B cell (primary cell): Measurements from ENCODE around the gene COMT. TPM values are rescaled to one million over a fixed set of nuclear protein-coding genes. Genes with fewer than 3 reads are reported as not detected.

ENCODE experiments used
- ATAC-seq: fragments of 200-7000 bp; cut with Tn5 transposase; one replicate; pipeline ENCODE4 v1.10.0; 2021; ENCODE audit warnings: low read depth, mild to moderate bottlenecking, moderate number of reproducible peaks, moderate library complexity
- CTCF ChIA-PET: fragments of 350-600 bp; sonication (Branson Sonifier 250); formaldehyde crosslinking; loops from one replicate; lab custom pipeline; 2021; ENCODE audit warnings: antibody characterized with exemption, inconsistent platforms; lab: Charles Lee
- POLR2A ChIA-PET: fragments of 350-600 bp; sonication (Branson Sonifier 250); formaldehyde crosslinking; loops from one replicate; lab custom pipeline; 2021; ENCODE audit warnings: antibody characterized with exemption; lab: Charles Lee
- DNase-seq: peaks from one replicate; pipeline ENCODE4 v3.0.0; 2013
- H2AFZ ChIP-seq: 2 replicates; pipeline ENCODE4 v1.6.1; 2012; ENCODE audit warnings: mild to moderate bottlenecking, low read depth, low read length; ENCODE audit not compliant: insufficient read depth, poor library complexity, severe bottlenecking
- H3K27ac ChIP-seq, 2 donors: 1 replicate in 1 of 2; 2 replicates in 1 of 2; pipeline ENCODE4 v1.5.1; 2012 to 2013; ENCODE audit warnings: low read length in 2 of 2, mild to moderate bottlenecking in 2 of 2, moderate library complexity in 1 of 2
- H3K27me3 ChIP-seq, 4 experiments: fragments of 200-600 bp in 1 of 4; sonication (generic) in 1 of 4; replicated peaks in 1 of 4; 1 replicate in 2 of 4; 2 replicates in 2 of 4; pipeline versions ENCODE4 v1.6.1 to v1.7.0; 2013 to 2016; ENCODE audit warnings: low read length in 3 of 4, mild to moderate bottlenecking in 2 of 4, mixed read lengths in 1 of 4, moderate library complexity in 1 of 4; ENCODE audit not compliant: insufficient read depth in 4 of 4, control insufficient read depth in 3 of 4; ENCODE audit errors: control extremely low read depth in 1 of 4
- H3K36me3 ChIP-seq, 2 experiments: replicated peaks in 1 of 2; 1 replicate in 1 of 2; 2 replicates in 1 of 2; pipeline versions ENCODE4 v1.6.1 to v1.7.1; 2013; ENCODE audit warnings: low read length in 1 of 2; ENCODE audit not compliant: insufficient read depth in 2 of 2, control insufficient read depth in 1 of 2; ENCODE audit errors: control extremely low read depth in 1 of 2, extremely low read depth in 1 of 2
- H3K4me1 ChIP-seq, 2 donors: fragments of 200-600 bp in 1 of 2; sonication (generic) in 1 of 2; 1 replicate in 1 of 2; 2 replicates in 1 of 2; pipeline versions ENCODE4 v1.5.1 to v1.6.1; 2013 to 2017; ENCODE audit warnings: low read length in 2 of 2; ENCODE audit not compliant: control insufficient read depth in 2 of 2, insufficient read depth in 2 of 2
- H3K4me2 ChIP-seq: replicated peaks from 2 replicates; pipeline ENCODE3; 2012; ENCODE audit warnings: mild to moderate bottlenecking, low read depth, low read length; ENCODE audit not compliant: poor library complexity, severe bottlenecking
- H3K4me3 ChIP-seq, 5 experiments: fragments of 200-600 bp in 1 of 5; sonication (generic) in 1 of 5; 1 replicate in 3 of 5; 2 replicates in 2 of 5; pipeline versions ENCODE4 v1.5.1 to v1.7.0; 2011 to 2016; ENCODE audit warnings: low read length in 4 of 5, mild to moderate bottlenecking in 4 of 5, low read depth in 2 of 5, control low read depth in 1 of 5, moderate library complexity in 1 of 5; ENCODE audit not compliant: insufficient read depth in 1 of 5; ENCODE audit errors: control extremely low read depth in 1 of 5, extremely low read depth in 1 of 5
- H3K79me2 ChIP-seq: fragments of 200-600 bp; sonication (generic); one replicate; pipeline ENCODE4 v1.6.0; 2016; ENCODE audit warnings: low read length; ENCODE audit not compliant: control insufficient read depth, insufficient read depth
- H3K9ac ChIP-seq: fragments of 200-600 bp; sonication (generic); 2 replicates; pipeline ENCODE4 v1.6.1; 2017; ENCODE audit warnings: mild to moderate bottlenecking, low read length, moderate library complexity
- H3K9me3 ChIP-seq, 3 donors: one replicate each; pipeline versions ENCODE4 v1.6.1 to v1.7.1; 2013; ENCODE audit warnings: low read length in 2 of 3; ENCODE audit not compliant: control insufficient read depth in 2 of 3, insufficient read depth in 1 of 3; ENCODE audit errors: control extremely low read depth in 1 of 3
- H4K20me1 ChIP-seq: 2 replicates; pipeline ENCODE4 v1.6.0; 2012; ENCODE audit warnings: mild to moderate bottlenecking, low read length; ENCODE audit not compliant: insufficient read depth, control insufficient read depth, poor library complexity, severe bottlenecking
- H3K27ac Mint-ChIP-seq: one replicate; pipeline ENCODE4 v1.8.0; 2021; ENCODE audit warnings: mixed read lengths
- H3K27me3 Mint-ChIP-seq: one replicate; pipeline ENCODE4 v1.8.0; 2021; ENCODE audit warnings: mixed read lengths
- H3K4me1 Mint-ChIP-seq: one replicate; pipeline ENCODE4 v1.8.0; 2021; ENCODE audit warnings: mixed read lengths
- H3K4me3 Mint-ChIP-seq: one replicate; pipeline ENCODE4 v1.8.0; 2021; ENCODE audit warnings: mixed read lengths
- H3K9me3 Mint-ChIP-seq: one replicate; pipeline ENCODE4 v1.8.0; 2022; ENCODE audit warnings: mixed read lengths; ENCODE audit not compliant: insufficient read depth
- EZH2 ChIP-seq: IDR thresholded peaks from 2 replicates; pipeline ENCODE4 v1.6.1; 2012; ENCODE audit warnings: borderline replicate concordance, low read depth, mild to moderate bottlenecking, moderate library complexity, low read length; ENCODE audit not compliant: insufficient read depth, poor library complexity, severe bottlenecking
- WGBS: methylation state at CpG from one replicate; pipeline ENCODE4 v1.1.5; 2013; ENCODE audit warnings: missing lambda C conversion rate; ENCODE audit not compliant: insufficient coverage; 5-methylcytosine and 5-hydroxymethylcytosine counted together
- intact Hi-C: fragments of 100-400 bp; cut with micrococcal nuclease; formaldehyde crosslinking; loops from one replicate; pipeline ENCODE4 v1.10.0; 2022
- polyA plus RNA-seq: library from polyadenylated mRNA; depleted of rRNA; stranded (reverse); fragments of >200 nt; gene quantifications from 2 replicates; pipeline ENCODE4 v1.2.3, GENCODE V29; 2012
- total RNA-seq, 2 donors: library from RNA; stranded (reverse); fragments of 120-200 nt in 1 of 2; gene quantifications; 1 replicate in 1 of 2; 2 replicates in 1 of 2; pipeline versions ENCODE4 v1.2.3 to v1.2.4, GENCODE V29; 2013 to 2022
- TF ChIP-seq, protein P1 (sequence below): fragments of 200-600 bp; IDR thresholded peaks from one replicate; pipeline ENCODE4 v1.8.0; 2022; ENCODE audit warnings: antibody characterized with exemption, mild to moderate bottlenecking

The COMT gene
- total and polyA plus RNA-seq, 2 donors (not counting 1 experiment from before 2014, with no cell fraction given) = 32.6 to 58.3 TPM

DNA sequence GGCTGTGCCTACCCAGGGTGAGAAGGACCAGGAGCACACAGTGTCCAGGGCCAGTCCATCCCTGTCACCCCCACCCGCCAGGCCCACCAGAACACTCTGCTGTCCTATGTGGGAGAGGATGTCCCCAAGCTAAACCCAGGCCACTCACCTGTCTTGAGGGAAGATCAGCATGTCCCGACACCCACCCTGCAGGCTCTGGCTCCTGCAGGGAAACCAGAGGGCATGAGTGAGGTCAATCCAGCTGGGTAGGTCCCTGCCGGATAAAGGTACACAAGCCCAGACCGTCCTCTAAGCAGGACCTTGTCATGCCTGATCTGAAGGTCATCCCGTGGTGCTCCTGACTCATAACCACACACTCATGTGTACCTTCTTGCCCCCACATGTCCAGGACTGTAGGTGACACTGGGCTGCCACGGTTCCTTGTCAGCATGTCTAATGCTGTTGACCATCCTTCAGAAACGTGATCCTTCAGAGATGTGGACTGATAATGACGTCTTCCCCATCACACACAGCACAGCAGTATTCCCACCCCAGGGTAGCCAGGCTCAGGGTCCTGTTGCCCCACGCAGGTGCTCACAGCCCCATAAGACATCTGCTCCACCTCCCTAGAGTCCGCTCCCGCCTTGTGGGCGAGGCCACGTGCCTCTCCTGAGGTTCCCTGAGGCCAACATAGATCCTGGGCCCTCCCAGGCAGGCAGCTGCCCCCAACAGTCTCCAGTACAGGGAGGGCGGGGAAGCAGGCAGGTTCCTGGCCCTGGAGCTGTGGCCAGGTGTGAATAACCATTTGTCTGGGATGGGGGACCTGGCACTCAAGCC is 68.9 kb downstream of the COMT start:
- Histone ChIP-seq H3K4me2 (no peak overlapping the region), H3K36me3 (no peaks in the 10 kb centered on the region), H3K27me3 (peaks cover 0 to 7% (median 0%) of the 10 kb centered on the region in 4 experiments), H4K20me1 (no peaks in the 10 kb centered on the region), H3K79me2 (peaks cover 5% of the 10 kb centered on the region), H2AFZ (no peak overlapping the region), H3K4me1 (no peaks in the 10 kb centered on the region), H3K9ac (no peak overlapping the region), H3K9me3 (no peaks in the 10 kb centered on the region), H3K4me3 (no peak overlapping the region), H3K27ac (no peak overlapping the region)
- H3K27me3 Mint-ChIP-seq = no peaks in the 10 kb centered on the region
- H3K9me3 Mint-ChIP-seq = no peaks in the 10 kb centered on the region
- ChIA-PET POLR2A (no interaction called here), CTCF (interaction anchor here (1.6 kb wide), 1 partner anchor 39 kb away, joined by 3 read pairs; no protein-coding TSS in a partner anchor)
- intact Hi-C loops = no loop called here
- no peak for DNase-seq
- peaks cover 5% of the 10 kb centered on the region for H3K4me1 Mint-ChIP-seq
- ATAC-seq = no peak
- no peak overlapping the region for H3K4me3 Mint-ChIP-seq
- TF ChIP-seq EZH2 = no peak
- TF ChIP-seq, protein P1, sequence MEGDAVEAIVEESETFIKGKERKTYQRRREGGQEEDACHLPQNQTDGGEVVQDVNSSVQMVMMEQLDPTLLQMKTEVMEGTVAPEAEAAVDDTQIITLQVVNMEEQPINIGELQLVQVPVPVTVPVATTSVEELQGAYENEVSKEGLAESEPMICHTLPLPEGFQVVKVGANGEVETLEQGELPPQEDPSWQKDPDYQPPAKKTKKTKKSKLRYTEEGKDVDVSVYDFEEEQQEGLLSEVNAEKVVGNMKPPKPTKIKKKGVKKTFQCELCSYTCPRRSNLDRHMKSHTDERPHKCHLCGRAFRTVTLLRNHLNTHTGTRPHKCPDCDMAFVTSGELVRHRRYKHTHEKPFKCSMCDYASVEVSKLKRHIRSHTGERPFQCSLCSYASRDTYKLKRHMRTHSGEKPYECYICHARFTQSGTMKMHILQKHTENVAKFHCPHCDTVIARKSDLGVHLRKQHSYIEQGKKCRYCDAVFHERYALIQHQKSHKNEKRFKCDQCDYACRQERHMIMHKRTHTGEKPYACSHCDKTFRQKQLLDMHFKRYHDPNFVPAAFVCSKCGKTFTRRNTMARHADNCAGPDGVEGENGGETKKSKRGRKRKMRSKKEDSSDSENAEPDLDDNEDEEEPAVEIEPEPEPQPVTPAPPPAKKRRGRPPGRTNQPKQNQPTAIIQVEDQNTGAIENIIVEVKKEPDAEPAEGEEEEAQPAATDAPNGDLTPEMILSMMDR = no peak
- no peak overlapping the region for H3K27ac Mint-ChIP-seq
- 82% methylated on average over 14 of the region's 14 CpGs for WGBS
